ENCODE results near the gene TLE4. TPM values are rescaled to one million over a fixed set of nuclear protein-coding genes. Genes with fewer than 3 reads are reported as not detected.

Gene TLE4
- total and polyA plus RNA-seq, 2 of the 13 experiments (the other 11 are each of a cell fraction or from before 2014, with no cell fraction given): 2.0 to 2.3 TPM

GRCh38 chr9:79744521-79744920, 172.8 kb downstream of the TLE4 start (continued):
- TF ChIP-seq HNRNPLL (IDR thresholded peaks at IDR 0.05; ENCODE audit: low read depth, low read length, poor library complexity, severe bottlenecking) (no peak), ZNF317 (CRISPR knock-in tag; IDR thresholded peaks at IDR 0.05) (no peak), AGO2 (optimal IDR thresholded peaks at IDR 0.05; ENCODE audit: low read depth, low read length) (no peak), HCFC1 (IDR thresholded peaks at IDR 0.05; ENCODE audit: low read depth, low read length) (no peak), ZSCAN5A (CRISPR knock-in tag; IDR thresholded peaks at IDR 0.05; ENCODE audit: borderline replicate concordance) (no peak), ZSCAN12 (CRISPR knock-in tag; IDR thresholded peaks at IDR 0.05) (no peak), FOSL2 (CRISPR knock-in tag; IDR thresholded peaks at IDR 0.05) (no peak), ELF1 (CRISPR knock-in tag; IDR thresholded peaks at IDR 0.05) (no peak)

GRCh38 chr9:79745752-79746336, 174.1 kb downstream of the TLE4 start:
- in situ Hi-C loops (cut with HindIII; ENCODE audit: extremely low pct_ligation_motif_present, low pct_unique_long_range_greater_than_20kb) (no loop called here), intact Hi-C loops (cut with micrococcal nuclease; ENCODE audit: unreplicated experiment) (no loop called here)
- Histone ChIP-seq H3K9ac (ENCODE audit: insufficient read depth, low read depth, low read length) (no peak overlapping the region), H3K9me3 (ENCODE audit: low read length) (peaks cover 19% of the 10 kb centered on the region), H3K79me2 (ENCODE audit: insufficient read depth, low read length) (no peaks in the 10 kb centered on the region), H4K20me1 (ENCODE audit: insufficient read depth, low read length) (no peaks in the 10 kb centered on the region), H3K27me3 (ENCODE audit: control insufficient read depth in 1 of 2, insufficient read depth in 2 of 2, low read length in 2 of 2) (no peaks in the 10 kb centered on the region), H3K4me2 (ENCODE audit: low read depth, low read length) (no peak overlapping the region), H3K27ac (ENCODE audit: extremely low read length, insufficient read depth, low read length) (no peak overlapping the region), H3K36me3 (replicated peaks in 1 of 2; ENCODE audit: control insufficient read depth in 1 of 2, insufficient read depth in 2 of 2, low read length in 2 of 2) (no peaks in the 10 kb centered on the region), H3K4me1 (ENCODE audit: insufficient read depth, low read length) (no peaks in the 10 kb centered on the region), H3K4me3 (replicated peaks in 1 of 3; ENCODE audit: insufficient read depth in 1 of 3, low read depth in 2 of 3, low read length in 3 of 3) (no peak overlapping the region), H2AFZ (ENCODE audit: low read length) (no peak overlapping the region)
- 0% methylated on average over 4 of the region's 4 CpGs for WGBS (ENCODE audit: low lambda C conversion rate)
- ATAC-seq: no peak
- BruUV-seq (replicated peaks): no TSS peak
- no peak for FAIRE-seq
- no peak for DNase-seq (ENCODE audit: low spot score)
- ChIA-PET POLR2A (no interaction called here), CTCF (ENCODE audit: low intra/inter-chr PET ratio, low total read pairs) (no interaction called here)
- no peak for TF ChIP-seq RARG (CRISPR knock-in tag; IDR thresholded peaks at IDR 0.05; ENCODE audit: low read depth)
- TF ChIP-seq HNRNPL (IDR thresholded peaks at IDR 0.05; ENCODE audit: low read depth, low read length): no peak
- TF ChIP-seq ZNF749 (CRISPR knock-in tag; IDR thresholded peaks at IDR 0.05; ENCODE audit: borderline replicate concordance): no peak
- TF ChIP-seq PTBP1 (IDR thresholded peaks at IDR 0.05; ENCODE audit: low read depth, low read length, poor library complexity, severe bottlenecking): no peak
- TF ChIP-seq MED1 (CRISPR knock-in tag; IDR thresholded peaks at IDR 0.05): no peak
- no peak for TF ChIP-seq TFAP4 (IDR thresholded peaks at IDR 0.05; ENCODE audit: borderline replicate concordance, low read depth)
- no peak for TF ChIP-seq ZNF670 (CRISPR knock-in tag; IDR thresholded peaks at IDR 0.05; ENCODE audit: borderline replicate concordance)
- TF ChIP-seq MED8 (CRISPR knock-in tag; IDR thresholded peaks at IDR 0.05; ENCODE audit: insufficient replicate concordance): no peak
- TF ChIP-seq DNMT3B (CRISPR knock-in tag; conservative IDR thresholded peaks at IDR 0.05): no peak
- TF ChIP-seq ZKSCAN1 (IDR thresholded peaks at IDR 0.05; ENCODE audit: low read length): no peak
- TF ChIP-seq ZNF510 (CRISPR knock-in tag; IDR thresholded peaks at IDR 0.05; ENCODE audit: low read depth): no peak

All from HepG2 (cell line).